ENCODE results near the gene RNF123.

RNF123 gene

GRCh38 chr3:49659756-49660155 is 29.6 kb upstream of the RNF123 start:
- no peak for DNase-seq

DNA sequence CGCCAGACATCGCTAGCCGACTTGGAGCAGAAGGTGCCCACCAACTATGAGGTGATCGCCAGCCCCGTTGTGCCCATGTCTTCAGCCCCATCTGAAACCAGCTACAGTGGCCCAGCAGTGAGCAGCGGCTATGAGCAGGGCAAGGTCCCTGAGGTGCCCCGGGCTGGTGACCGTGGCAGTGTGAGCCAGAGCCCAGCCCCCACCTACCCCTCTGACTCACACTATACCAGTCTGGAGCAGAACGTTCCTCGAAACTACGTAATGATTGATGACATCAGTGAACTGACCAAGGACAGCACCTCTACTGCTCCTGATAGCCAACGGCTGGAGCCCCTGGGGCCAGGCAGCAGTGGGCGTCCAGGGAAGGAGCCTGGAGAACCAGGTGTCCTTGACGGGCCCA is 28.1 kb upstream of the RNF123 start:
- DNase-seq: no peak

DNA sequence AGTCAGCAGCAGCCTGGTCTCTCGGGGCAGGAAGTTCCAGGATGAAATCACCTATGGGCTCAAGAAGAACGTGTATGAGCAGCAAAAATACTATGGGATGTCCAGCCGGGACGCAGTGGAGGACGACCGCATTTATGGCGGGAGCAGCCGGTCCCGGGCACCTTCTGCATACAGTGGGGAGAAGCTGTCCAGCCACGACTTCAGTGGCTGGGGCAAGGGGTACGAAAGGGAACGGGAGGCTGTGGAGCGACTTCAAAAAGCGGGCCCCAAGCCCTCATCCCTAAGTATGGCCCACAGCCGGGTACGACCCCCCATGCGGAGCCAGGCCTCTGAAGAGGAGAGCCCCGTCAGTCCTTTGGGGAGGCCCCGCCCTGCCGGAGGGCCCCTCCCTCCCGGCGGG is 27.3 kb upstream of the RNF123 start:
- no peak for DNase-seq

DNA sequence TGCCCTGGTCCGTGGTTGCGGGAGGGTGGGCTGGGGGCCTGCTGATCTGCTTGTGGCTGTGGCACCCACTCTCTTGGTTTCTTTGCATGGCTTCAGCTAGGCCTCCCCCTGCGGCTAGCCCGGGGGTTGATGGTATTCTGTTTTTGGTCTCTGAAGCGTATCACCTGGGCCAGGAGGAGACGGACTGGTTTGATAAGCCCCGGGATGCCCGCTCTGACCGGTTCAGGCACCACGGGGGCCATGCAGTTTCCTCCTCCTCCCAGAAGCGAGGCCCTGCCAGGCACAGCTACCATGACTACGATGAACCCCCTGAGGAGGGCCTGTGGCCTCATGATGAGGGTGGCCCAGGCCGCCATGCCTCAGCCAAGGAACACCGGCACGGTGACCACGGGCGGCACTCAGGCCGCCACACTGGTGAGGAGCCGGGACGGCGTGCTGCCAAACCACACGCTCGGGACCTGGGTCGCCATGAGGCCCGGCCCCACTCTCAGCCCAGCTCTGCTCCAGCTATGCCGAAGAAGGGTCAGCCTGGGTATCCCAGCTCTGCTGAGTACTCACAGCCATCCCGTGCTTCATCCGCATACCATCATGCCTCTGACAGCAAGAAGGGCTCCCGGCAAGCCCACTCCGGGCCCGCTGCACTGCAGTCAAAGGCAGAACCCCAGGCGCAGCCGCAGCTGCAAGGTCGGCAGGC is 26.5 kb upstream of the RNF123 start:
- DNase-seq: no peak

DNA sequence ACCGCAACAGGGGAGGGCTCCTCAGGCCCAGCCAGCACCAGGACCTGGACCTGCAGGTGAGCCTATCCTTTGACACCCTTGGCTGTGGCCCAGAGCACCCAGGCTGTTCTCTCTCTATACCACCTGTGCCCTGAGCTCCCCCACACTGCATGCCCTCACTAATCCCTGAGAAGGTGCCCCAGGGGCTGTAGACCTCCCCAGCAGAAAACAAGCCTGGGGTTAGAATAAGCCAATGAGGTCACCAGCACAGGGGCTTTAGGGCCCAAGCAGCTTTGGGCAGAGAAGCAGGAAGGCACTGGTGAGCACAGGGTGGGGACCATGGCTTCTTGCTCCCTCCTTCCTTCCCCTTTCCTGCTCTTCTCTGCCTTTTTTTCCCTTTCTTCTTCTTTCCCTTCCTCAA is 25.5 kb upstream of the RNF123 start:
- DNase-seq: no peak

DNA sequence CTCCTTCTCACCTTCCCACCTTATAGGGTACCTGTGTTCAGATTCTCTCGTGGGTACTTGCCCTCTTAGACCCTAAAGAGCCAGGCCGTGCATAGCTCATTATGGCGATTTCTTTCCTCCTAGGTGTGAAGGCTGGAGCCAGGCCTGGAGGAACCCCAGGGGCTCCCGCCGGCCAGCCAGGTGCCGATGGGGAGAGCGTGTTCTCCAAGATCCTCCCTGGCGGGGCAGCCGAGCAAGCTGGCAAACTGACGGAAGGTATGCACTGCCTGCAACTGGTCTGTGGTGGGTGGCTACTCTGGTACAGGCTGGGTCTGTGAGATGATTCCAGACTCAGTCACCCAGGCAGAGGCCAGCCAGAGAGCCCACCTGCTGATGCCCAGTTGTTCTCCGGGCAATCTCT is 25.1 kb upstream of the RNF123 start:
- no peak for DNase-seq

DNA sequence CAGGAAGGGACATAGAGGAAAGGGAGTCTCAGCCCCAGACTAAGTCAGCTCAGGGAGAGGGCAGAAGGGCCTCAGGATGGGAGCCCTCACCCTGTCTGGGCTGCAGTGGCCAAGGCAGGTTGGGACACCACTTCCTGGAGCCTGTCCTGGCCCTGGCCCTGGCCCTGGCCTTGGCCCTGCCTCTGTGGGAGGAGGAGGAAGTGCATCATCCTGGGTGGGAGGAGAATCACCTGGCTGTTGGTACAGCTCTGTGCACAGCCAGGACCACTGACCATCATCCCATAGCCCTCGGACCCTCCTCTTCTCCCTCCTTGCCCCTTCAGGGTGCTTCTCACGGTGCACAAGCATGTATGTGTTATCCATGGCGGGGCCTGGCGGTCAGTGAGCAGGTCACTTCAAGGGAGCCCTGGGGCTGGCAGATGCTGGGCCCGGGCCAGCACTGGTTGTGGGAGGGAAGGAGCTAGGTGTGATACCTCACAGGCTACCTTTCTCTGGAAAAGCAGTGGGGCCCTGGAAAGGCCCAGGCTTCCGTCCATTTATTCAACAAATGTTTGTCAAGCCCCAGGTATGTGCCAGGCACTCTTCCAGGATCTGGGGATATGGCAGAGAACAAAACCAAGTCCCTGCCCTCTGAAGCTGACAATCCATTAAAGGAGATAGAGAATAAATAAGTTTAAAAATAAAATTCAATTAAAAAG is 23.4 kb upstream of the RNF123 start:
- DNase-seq: no peak

GRCh38 chr3:49666592-49666991 is 22.8 kb upstream of the RNF123 start:
- DNase-seq: no peak

DNA sequence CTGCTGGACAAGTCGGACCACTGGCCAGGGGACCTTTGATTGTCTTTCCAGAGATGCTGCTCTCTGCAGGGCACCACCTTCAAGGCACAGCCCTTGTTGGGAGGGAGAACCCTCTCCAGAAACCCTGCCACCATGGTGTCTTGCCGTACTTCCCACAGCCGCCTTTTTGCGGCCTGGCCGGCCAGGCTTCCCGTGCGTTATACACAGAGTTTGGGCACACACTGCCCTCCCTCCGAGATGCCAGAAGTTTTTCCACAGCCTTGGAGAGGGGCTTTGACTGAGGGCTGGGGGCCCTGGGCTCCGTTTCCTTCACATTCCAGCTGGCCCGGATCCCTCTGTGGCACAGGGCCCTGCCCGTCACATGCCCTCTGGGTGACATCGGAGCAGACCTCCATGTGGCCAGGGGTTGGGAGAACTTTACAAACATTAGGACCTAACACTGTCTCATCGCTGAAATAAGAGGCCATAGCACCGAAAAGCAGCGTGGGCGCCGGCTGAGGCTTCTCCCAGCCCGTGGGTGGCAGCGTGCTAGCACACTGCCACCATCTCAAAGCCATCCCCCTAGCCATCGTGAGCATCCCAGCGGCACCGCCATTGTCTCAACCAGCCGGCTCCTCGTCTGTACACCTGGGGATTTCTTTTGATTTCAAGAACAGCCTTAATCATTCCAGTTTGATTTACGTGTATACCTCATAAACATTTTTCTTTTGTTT is 21.5 kb upstream of the RNF123 start:
- DNase-seq: no peak

GRCh38 chr3:49668414-49668797 is 21.0 kb upstream of the RNF123 start:
- DNase-seq: no peak

- no peak for DNase-seq
Observed at GRCh38 chr3:49668861-49669260, 20.5 kb upstream of the RNF123 start.

DNA sequence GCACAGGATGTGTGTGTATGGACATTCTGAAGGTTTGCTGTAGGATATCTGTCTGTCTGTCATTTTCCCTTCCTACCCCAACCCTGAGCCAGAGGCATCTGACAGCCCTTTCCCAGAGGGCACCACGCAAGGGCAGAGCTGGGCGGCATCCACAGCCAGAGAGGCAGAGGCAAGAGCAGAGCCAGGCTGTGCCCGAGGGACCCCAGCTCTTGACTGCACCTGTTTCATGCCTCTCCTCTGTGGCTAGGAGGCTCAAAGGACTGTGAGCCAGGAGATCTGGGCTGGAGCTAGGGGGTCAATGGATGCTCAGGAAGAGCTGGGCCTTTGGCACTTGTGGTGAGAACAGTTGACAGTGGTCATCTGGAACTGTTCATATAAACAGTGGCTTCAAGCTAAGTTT is 20.0 kb upstream of the RNF123 start:
- DNase-seq: no peak

DNA sequence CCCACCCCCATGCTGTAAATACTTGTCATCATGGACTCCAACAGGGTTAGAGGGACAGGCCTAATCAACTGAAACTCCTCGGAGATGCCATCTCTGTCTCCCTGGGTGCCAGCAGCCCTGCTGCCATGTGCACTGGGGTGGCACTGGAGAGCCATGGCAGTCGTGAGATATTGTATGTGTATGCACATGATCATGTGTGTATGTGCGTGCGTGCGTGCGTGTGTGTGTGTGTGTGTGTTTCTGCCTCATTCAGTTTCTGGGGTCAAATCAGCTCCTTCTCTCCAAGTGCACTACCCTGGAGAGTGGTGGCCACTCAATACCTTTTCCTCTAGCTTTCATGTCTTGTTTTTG is 18.4 kb upstream of the RNF123 start:
- no peak for DNase-seq

- DNase-seq: peak; percentile 78
Observed at GRCh38 chr3:49671291-49672288, 17.8 kb upstream of the RNF123 start.

DNA sequence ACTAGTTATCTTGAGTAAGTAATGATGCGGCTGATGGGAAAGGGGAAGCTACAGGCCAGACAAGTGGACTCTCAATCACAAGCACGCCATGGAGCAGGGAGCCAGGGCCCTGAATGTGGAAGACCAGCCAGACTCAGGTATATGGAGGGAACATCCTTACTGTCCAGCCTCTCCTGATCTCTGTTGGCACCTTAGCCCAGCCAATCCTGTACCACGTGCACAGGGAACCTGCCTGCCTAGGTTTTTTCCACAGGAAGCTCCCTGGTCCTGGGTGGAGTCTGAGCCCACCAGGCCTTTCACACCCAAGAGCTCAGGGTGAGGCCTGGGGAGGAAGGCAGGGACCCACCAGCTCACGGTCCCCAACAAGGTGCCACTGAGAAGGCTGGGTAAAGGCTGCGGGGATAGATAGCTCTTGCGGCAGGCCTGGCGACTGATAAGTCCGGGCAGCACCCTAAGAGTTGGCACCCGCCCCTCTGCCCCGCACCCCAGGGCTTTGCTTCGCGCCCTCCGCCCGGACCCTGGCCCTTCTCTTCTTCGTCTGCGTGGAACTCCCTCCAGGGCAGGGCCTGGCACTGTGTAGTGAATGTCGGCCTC is 16.1 kb upstream of the RNF123 start:
- DNase-seq: no peak

DNA sequence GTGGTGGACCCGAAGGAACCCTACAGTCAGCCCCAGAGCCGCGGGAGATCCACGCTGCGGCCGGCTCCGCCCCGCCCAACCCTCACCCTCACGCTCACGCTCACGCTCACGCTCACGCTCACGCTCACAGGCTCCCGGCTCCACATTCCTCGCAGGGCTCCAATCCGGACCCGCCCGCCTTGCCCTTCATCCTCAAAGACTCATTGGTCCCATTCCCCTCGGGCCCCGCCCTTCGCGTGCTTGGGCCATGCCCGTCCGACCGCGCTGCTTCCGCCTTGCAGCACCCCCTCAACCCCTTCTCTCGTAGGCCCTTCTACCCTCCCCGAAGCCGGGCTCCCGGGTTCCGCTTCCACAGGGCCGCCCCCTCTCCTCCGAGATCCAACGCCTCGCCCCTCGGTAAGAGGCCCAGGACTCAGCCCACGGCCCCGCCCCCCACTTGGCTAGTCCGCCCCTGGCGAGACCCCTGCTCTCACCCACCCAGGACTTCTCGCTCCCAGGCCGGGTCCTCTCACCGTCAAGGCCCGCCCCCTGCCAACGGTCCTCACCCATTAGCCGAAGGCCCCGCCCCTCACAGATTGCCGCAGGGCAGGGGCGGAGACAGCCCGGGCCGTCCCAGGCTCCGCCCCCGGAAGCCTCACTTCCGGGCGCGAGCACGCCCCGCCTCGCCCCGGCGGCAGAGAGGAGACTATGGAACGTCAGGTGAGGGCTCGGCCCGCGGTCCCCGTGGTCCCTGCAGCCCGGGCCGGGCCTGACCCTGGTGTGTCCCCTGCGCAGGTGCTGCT is 15.5 kb upstream of the RNF123 start, which contains the start of gene APEH:
Gene APEH (plus strand): TSS at position 637 of the 782 bp plus-strand sequence. CDS start 51 bp downstream, at position 688.
- peak; percentile 97 for DNase-seq

- no peak for DNase-seq
Observed at GRCh38 chr3:49674497-49674983, 14.8 kb upstream of the RNF123 start.

DNA sequence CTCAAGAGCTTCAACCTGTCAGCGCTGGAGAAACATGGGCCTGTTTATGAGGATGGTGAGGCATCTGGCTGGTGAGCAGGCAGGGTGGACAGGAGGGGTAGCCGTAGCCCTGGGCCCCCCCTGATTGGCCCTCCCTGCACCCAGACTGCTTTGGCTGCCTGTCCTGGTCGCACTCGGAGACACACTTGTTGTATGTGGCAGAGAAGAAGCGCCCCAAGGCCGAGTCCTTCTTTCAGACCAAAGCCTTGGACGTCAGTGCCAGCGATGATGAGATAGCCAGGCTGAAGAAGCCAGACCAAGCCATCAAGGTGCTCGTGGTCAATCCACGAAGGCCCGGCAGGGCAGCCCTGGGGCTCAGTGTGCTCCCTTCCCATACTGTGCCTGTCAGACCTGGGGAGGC is 13.4 kb upstream of the RNF123 start:
- no peak for DNase-seq

DNA sequence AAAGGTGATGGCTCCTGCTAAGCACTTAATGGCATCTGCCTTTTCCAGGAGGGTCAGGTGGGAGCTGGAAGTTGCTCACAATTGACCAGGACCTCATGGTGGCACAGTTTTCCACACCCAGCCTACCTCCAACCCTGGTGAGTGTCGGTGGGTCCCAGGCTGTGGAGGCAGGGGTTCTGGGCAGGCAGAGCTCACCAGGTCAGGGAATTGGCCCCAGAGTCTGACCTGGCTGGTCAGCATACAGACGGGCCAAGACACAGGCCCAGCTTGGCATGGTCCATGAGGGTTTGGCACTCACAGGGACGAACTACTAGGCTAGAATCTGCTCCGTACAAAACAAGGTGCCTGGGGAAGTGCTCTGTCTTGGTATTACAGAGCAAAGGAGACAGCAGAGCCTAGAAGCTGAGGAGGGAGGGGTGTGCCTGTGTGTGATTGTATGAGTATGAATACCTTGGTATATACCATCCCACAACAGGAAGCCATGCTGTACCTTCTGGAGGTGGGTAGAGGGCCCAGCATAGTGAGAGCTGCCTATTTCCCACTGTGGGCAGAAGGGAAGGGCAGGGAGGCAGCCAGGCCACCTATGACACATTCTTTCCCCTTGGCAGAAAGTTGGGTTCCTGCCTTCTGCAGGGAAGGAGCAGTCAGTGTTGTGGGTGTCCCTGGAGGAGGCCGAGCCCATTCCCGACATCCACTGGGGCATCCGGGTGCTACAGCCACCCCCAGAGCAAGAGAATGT is 8.7 kb upstream of the RNF123 start:
- DNase-seq: no peak

DNA sequence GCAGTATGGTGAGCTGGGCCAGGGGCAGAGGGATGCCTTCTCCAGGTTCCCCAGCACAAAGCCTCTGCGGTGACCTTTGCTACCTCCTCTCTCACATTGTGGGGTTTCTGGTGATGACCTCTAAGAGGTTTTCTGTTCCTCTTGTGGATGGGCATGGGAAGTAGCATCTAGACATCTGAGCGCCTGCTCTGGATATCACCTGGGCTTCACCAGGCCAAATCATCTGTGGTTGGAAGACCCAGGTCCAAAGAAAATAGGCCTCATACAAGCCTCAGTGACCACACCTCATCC is 8.2 kb upstream of the RNF123 start:
- DNase-seq: no peak

DNA sequence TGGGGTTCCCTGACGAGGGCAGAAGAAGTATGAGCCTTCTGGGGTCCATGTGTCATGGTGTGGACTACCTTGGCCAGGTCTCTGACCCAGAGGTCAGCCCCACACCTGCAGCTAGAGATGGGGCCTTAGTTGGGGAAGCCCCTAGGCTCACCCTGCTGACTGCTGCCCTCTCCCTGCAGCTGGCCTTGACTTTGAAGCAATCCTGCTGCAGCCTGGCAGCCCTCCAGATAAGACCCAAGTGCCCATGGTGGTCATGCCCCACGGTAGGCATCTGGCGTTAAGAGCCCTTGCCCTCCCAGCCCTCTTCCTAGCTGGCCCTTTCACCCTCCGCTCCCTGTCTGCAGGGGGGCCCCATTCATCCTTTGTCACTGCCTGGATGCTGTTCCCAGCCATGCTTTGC is 7.8 kb upstream of the RNF123 start:
- DNase-seq: no peak

All from activated T-cell treated with anti-CD3 and anti-CD28 coated beads, Interleukin-2, amount 50 U/mL, for 1 hour (primary cell).